HG03378 (cell line): ENCODE results near the gene NPAS2.

Experiments
- ATAC-seq: cut with Tn5 transposase; IDR thresholded peaks from one replicate; pipeline ENCODE4 v1.9.1; 2021; ENCODE audit warnings: mild to moderate bottlenecking, moderate library complexity; ENCODE audit not compliant: unreplicated experiment

Gene NPAS2

GRCh38 chr2:100821255-100821910, 1.4 kb downstream of the NPAS2 start:
- no peak for ATAC-seq

DNA sequence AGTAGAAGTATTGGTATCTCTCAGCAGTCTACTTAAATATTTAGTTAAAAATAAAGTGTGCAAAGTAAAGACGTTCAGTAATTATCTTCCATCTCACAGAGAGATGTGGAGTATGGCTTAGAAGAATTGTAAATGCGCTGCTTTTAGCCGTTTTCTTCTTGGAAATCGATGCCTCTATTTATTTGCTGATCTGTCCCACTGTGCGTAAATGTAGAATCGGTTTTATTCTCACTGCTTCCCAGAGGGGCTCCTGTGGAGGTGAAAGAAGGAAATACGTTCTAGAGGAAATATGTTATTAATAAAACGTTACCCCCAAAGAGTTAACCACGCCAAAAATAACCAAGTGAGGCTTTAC, 1.9 kb downstream of the NPAS2 start:
- no peak for ATAC-seq

DNA sequence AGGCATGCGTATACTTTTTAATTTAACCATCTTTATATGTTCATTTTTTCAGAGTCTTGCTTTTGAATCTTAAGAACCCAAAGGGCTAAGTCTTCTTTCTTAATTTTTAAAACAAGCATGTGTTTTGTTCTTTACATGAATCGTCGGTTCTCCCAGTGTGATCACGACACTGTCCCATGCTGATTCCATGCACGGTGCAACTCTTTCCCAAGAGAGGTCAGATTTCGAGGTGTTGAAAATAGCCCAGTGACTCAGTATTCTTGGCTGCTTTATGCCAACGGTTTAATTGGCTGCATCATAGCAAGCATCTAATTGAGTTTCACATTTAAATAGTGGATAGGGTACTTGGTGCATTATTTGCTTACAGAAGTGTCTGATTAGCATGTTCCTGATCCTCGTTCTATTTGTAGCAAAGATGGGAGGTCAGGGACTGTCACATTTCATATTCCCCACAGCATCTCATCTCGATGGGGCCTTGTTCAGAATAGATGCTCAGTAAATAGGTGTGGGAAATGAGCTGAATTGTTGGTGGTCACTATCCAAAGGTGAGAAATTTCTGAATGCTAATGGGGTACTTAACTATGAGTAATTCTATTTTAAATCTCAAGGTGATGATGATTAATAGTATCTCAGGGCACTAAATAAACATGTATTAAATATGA, 2.8 kb downstream of the NPAS2 start:
- ATAC-seq: no peak

DNA sequence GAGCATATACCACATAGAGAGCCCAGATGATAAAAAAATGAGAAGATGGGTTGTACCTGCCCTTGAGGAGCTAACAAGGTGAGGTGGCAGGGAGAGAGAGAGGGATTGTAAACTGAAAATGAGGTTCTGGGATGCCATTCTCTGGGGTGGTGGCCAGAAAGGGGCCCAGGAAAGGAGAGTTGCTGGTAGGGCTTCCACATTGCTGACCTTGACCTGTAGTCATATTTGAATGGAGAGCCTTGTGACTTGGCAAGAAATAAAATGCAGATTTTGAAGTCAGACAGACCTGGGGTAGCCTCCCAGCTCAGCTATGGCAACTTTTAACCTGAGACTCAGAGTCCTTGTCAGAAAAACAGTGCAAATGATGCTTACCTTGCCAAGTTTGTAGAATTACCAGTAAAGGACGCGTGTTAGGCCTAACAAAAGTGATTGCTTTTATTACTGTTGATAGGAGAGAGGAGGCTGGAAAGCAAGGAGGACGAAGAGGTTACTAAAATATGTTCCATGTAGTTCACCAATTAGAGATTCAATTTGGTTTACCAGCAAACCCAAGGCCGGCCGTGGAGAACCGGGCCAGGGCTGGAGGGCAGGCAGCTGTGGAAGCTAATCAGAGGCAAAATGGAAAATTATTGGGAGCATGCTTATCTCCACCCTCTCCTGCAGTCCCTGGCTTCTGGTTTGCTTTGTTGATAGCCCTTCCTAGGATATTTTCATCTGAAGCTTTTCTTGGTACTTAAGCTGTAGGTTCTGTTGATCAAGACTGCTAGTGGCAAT, 3.9 kb downstream of the NPAS2 start:
- no peak for ATAC-seq

- ATAC-seq: no peak
Measured at GRCh38 chr2:100824842-100825241, 4.9 kb downstream of the NPAS2 start.

DNA sequence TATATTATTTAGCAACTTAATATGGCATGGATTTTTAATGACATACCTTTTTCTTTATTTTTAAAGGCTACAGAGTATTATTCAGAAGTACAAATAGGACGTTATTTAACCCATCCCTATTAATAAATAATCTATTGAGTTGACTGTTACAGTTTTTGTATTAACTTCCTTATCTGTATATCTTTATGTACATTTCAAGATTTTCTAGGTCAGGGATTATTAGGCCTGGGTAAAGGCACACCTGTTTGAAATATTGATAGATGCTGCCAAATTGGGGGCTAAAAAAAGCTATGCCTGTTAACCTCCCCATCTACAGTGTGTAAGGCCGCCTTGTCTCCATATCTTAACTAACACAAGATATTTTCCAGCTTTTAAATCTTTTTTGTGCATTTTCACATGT, 6.6 kb downstream of the NPAS2 start:
- no peak for ATAC-seq

DNA sequence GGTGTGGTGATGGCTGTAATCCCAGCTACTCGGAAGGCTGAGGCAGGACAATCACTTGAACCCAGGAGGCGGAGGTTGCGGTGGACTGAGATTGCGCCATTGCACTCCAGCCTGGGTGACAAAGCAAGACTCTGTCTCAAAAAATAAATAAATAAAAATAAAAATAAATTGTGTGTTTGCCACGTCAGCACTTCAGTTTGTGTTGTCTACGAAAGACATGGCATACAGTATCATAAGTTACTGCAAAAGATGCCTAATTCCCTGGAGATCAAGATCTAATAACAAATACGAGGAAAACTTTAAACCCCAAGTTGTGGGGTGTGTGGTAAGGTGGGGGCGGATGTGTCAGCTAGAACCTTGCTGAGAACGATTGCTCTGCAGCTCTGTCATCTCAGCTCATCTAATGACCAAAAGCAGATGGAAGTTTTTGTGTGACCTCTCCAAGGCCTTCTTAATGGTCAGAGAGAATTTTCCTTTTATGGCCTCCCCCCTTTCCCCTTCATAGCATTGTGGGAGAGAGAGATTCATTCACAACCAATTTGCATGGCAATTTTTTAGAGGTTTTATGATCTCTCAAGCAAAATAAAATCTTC, 11.3 kb downstream of the NPAS2 start:
- ATAC-seq: no peak

DNA sequence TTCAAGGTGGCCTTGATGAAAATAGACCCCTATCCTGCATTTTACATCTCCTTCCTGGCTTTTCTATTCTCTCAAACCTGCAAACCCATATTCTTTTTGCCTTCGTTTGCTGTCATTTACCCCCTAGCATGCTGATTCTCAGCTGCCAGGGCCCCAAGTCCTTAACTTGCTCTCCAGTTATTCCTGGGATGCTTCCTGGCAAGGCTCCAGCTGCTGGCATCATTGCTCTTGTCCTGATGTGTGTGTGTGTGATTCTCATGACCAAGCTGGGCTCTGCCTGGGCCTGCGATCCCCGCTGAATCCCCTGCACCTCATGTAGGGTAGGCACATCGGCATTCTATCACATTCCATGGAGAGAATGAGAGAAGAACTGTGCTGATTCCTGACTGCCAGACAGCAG, 11.9 kb downstream of the NPAS2 start:
- ATAC-seq: no peak

- no peak for ATAC-seq
Measured at GRCh38 chr2:100832885-100833284, 12.9 kb downstream of the NPAS2 start.

DNA sequence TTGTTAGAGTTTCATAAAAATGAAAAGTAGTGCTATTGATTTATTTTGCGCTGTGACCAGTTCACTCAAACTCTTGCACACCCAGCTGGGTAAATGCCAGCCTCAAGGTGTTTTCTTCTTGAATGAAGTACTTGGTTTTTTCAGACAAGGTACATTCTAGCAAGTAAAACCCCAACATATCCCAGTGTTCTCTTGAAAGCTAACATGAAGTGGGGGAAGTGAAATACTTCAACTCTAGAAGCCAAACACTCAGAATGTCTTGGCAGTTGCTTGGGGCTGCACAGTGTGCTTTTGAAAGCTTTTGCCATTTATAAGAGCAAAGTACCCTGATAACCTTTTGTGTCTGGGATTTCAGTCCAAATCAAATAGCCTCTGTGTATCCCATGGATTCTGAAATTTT, 13.4 kb downstream of the NPAS2 start:
- no peak for ATAC-seq

- no peak for ATAC-seq
Measured at GRCh38 chr2:100834221-100834620, 14.3 kb downstream of the NPAS2 start.

DNA sequence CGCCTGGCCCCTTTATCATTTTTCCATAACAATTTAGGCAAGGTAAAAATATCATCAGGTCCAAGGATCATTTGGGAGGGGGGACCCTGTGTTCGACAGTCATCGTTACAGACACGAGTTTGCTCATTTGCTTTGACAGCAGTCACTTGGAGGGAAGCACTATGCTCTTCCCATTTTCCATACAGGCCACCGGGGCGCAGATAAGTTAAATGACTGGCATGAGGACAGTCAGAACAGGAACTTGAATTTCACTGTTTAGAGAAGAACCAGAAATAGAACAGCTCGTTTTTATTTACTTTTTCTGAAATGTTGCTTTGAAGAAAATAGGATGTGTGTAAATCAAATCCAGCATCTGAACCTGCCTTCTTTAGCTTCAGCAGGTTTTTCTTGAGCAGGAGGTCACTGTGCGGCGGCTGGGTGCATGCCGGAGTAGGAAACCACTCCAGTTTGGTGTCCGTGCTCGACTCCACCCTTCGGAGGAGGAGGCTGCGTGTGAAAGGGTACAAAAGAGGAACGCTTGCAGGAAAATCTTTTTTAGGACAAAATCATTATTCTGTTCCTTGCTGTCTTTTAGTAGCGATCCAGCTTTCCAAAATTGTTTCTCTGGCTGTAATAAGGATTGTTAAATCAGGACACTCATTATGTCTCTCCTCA, 15.2 kb downstream of the NPAS2 start:
- no peak for ATAC-seq

DNA sequence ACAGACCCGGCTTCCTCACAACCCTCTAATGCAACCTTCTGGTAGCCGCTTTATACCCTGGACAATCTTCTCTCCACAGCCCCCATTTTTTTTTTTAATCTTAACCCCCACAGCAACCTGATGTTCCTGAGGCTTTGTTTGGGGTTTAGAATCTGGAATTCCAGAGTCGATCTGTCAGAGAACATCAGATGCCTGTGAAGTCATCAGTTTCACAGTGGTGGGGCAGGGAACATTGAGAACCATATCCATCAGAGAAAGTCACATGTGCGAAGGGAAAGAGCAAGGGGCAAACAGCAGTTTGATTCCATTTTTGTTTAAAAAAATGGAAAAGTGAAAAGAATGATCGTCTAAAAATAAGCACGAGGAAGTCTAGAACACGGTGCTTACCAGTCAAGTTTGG, 20.6 kb downstream of the NPAS2 start:
- ATAC-seq: no peak

GRCh38 chr2:100842241-100842922, 22.4 kb downstream of the NPAS2 start:
- no peak for ATAC-seq

- ATAC-seq: no peak
Measured at GRCh38 chr2:100844514-100844913, 24.6 kb downstream of the NPAS2 start.

DNA sequence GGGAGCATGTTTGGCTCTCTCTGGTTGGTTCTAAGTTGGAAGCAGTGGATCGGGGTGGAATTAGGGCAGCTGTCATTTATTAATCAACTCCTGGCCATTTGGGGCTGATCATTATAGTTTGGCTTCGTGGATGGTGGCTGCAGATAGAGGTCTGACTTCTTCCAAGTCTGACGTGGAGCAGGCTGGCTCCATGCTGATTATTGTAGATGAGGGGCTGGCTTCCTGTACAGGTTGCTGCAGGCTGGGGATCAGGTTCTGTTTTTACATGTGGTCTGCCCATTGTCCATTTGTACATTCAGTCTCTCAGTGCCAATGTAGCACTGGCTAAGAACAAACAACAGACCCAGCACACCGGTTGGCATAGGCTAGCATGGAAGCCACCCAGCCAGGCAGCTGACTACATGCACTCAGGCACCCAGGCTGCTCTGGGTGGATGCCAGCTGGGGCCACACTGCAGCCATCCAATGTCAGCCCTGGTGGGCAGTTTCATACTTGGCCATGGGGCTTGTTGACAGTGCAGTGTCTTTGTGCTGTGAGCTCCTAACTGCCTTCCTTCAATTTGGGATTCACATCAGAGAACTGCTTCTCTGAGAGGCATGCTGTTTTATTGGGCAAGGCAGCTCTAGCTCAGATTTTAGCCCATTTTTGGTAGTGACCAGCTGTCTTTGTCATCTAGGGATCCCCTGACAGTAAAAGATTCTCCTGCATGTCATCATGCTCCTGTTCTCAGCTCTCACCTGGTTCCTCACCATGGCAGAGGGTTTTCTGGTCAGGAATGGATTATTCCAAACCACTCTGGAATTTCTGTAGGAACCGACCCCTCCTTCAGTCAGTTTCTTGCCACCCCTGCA, 25.4 kb downstream of the NPAS2 start:
- ATAC-seq: no peak

DNA sequence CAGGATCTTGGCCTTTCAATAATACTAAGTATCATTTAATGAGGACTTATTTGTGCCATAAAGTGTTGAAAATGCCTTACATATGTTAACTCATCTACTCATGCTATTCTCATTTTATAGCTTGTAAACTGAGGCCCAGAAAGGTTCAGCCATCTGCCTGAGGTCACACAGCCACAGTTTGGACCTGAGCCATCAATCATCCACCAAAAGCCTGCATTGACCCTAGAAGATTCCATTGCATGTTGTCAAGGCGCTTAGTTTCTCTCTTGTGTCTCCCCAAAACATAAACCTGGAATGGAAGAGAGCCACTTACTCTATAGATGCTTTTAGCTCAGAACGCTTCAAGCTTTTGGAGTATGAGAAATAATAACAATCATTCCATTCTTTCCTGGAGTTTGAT, 26.8 kb downstream of the NPAS2 start:
- no peak for ATAC-seq

GRCh38 chr2:100852447-100852846, 32.5 kb downstream of the NPAS2 start:
- ATAC-seq: no peak

DNA sequence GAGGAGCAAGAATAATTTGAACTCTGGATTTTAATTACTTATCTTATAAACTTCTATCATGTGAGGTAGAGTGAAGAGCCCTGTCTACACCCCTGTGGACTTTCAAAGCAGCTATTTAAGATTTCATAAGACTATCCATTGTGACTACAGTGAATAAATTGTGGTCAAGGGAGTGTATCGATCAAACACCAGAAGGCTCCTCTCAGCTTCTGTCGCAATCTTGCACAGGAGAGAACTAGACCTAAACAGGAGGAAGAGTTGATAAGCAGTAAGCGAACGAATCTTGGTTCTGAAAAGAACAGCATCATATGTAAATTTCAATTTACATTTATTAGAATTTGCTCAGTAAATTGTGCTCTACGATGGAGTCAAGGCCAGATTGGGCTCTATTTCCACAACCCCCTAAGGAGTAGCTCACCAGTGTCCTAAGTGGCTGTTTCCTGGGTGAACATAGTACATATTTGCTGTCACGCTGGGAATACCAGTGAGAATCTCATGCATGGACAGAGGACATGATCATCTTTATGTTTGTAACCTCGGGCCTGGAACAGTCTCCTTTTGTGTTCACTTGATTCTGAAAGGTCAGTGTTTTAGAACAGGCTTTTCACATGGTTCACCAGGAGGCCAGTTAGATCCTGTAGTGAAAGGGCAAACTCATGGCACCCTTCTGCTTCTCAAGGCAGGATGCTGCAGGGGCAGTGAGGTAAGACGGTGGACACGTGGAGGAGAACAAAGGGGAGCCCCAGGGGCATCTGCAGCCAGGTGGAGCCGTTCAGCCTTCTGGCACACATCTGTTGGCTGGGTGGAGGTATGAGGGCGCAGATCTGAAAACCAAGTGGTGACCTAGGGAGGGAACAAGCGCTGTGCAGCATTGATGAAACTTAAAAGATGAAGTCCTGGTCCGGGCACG, 33.3 kb downstream of the NPAS2 start:
- ATAC-seq: no peak
